T-helper 9 cell (primary cell): ENCODE measurements around the gene HSDL2.
"Not testable (repeated sequence)": the region's sequence is repeated elsewhere in the genome, so short reads cannot be mapped to it uniquely, and the experiment has no call there.

Experiments
- DNase-seq: peaks from one replicate; pipeline ENCODE4 v3.0.0-alpha.2; 2020

The HSDL2 gene

DNA sequence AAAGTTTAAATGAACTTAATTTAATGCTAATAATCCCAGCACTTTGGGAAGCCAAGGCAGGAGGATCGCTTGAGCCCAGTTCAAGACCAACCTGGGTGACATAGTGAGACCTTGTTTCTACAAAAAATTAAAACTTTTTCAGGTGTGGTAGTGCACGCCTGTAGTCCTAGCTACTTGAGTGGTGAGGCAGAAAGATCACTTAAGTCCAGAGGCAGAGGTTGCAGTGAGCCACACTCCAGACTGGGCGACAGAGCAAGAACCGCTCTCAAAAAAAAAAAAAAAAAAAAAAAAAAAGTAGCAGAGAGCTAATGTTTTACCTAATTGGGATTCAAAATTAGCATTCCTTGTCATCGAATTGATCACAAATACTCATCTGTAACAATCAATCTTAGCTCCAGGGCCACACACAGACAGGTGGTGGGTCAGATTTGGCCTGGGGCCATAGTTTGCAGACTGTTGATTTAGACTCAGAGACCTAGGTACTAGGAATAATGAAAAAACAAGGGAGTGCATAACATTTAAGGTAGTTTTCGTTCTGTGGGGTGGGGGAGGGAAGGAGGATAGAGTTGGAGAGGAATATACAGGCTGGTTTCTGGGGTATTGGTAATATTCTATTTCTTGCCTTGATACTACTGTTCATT, 21.4 kb downstream of the HSDL2 start:
- no peak for DNase-seq

DNA sequence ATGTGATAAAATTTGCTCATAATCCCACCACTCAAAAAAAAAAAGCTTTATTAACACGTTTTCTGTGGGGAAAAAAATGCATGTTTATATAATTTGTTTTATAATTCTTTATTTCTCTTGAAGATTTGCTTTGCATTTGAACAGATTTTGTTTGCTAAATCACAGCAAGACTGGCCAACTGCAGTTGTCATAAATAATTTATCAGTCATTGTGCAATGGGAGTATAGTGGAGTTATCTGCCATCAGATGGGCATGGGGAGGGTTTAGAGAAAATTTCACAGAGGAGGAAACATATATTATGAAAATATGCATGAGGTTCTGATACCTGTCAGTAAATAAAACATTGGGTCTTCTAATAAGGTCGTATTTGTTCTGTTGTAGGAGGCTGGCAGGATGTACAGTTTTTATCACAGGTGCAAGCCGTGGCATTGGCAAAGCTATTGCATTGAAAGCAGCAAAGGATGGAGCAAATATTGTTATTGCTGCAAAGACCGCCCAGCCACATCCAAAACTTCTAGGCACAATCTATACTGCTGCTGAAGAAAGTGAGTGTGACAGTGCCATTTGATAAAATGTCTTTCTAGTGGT, 23.8 kb downstream of the HSDL2 start:
- DNase-seq = no peak

DNA sequence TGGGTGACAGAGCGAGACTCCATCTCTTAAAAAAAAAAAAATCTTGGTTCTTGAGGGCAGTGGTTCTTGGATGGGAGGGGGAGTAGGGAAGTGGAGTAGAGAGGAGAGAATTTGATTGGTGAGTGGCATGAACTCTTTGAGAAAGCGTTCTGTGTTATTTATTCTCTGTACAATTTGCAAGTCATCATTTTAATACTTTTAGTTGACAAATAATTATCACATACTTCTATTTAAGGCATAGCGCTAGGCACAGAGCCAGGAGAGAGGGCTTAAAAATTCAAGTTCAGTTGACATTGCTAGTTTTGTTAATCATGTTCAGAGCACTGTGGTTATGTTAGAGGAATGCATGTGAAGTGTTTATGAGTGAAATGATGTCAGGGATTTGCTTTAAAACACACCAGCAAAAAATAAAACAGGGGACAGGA, 24.6 kb downstream of the HSDL2 start:
- DNase-seq = no peak

DNA sequence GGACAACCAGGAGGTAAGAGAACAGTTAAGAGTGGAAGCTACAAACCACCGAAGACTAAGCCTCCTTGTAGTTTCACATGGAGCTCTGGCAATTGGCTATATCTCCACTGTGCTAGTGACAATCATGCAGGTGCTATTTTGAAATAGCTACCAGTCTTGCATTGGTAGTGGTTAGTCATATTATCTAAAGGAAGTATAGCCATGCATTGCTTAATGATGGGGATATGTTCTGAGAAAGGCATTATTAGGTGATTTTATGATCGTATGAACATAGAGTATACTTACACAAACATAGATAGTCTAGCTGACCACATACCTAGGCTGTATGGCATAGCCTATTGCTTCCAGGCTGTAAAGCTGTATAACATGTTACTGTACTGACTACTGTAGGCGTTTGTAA, 28.4 kb downstream of the HSDL2 start:
- no peak for DNase-seq

DNA sequence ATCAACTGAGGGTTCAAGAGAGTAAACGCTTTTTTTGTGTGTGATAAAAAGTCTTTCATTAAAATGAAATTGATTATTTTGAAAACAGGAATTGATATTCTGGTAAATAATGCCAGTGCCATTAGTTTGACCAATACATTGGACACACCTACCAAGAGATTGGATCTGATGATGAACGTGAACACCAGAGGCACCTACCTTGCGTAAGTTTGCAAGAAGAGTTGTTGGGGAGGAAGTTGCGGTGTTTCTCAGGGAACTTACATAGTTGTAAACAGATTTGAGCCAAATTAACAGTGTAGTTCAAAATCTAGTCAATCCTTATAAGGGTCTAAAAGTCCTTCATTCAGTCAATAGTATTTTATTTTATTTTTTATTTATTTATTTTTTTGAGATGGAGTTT, 28.9 kb downstream of the HSDL2 start:
- no peak for DNase-seq

DNA sequence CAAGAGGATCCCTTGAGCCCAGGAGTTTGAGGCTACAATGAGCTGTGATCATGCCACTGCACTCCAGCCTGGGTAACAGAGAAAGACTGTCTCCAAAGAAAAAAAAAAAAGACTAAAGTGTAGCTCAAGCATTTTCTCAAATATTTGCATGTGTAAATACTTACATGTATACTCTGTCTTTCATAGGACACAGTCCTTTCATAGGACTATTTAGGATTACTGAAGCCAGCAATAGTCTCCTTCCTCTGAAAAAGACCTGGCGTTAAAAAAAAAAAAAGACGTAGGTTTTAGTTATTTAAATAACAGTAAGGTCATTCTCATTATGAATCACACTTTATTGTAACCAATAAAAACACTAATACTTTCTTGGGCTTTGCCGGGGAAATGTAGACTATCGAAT, 29.9 kb downstream of the HSDL2 start:
- DNase-seq = no peak

DNA sequence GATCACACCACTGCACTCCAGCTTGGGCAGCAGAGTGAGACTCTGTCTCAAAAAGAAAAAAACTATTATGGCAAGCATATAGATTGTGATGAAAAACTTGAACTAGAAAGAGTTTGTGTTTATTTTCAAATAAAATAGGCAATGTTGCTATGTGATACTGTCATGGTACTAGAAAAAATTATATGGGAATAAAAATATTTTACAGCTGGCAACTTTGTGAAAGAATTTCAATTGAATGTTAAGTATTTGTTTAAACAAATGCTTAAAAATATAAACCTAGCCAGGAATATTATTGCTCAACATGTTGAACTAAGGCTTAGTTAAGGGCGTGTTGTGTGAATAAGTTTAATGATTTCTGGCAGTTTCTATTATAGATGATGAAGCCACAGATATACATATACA, 31.7 kb downstream of the HSDL2 start:
- no peak for DNase-seq

DNA sequence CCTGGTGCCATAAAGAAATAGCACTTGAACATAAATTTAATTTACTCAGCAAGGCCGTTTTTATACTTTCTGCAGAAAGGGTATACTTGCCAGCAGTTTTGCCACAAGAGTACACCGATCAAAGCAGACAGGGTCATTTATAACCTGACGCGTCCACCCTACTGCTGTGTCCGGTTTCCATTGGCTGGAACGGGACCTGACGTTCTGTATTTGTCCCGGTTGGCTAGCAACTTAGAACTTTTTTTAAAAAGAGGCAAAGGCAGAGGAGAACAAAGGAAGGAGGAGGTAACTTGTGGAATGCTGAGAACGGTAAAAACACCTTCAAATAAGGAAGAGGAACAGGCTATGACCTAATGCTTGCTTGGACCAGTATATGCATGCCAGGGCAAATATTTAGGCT, 33.8 kb downstream of the HSDL2 start:
- not testable (repeated sequence) for DNase-seq

DNA sequence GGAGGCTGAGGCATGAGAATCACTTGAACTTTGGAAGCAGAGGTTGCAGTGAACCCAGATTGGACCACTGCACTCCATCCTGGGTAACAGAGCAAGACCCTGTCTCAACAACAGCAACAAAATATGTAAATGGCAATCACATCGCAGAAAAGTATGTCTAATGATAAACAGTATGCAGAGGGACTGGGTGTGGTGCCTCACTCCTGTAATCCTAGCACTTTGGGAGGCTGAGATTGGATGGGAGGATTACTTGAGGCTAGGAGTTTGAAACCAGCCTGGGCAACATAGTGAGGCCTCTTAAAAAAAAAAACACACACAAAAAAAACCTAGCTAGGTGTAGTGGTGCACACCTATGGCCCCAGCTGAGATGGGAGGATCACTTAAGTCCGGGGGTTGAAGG, 40.3 kb downstream of the HSDL2 start:
- no peak for DNase-seq

DNA sequence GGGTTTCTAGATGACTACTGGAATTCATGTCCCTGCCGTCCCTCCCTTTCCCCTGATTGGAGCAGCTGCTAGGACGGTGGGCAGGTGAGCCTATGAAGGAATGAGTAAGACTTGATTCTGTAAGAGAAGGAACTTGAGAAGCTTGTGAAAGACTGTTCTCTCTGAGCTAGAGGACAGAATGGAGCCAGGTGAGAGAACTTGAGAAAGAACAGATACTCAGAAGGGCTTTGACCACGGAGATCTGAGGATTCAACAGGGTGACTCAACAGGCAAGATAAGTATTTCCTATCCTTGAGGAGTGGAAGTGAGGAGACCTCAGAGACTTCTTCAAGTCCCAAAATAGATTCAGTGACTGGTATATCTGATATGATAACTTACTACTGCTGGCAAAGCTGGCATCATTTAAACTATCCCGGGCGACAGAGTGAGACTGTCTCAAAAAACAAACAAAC, 41.9 kb downstream of the HSDL2 start:
- DNase-seq = no peak

DNA sequence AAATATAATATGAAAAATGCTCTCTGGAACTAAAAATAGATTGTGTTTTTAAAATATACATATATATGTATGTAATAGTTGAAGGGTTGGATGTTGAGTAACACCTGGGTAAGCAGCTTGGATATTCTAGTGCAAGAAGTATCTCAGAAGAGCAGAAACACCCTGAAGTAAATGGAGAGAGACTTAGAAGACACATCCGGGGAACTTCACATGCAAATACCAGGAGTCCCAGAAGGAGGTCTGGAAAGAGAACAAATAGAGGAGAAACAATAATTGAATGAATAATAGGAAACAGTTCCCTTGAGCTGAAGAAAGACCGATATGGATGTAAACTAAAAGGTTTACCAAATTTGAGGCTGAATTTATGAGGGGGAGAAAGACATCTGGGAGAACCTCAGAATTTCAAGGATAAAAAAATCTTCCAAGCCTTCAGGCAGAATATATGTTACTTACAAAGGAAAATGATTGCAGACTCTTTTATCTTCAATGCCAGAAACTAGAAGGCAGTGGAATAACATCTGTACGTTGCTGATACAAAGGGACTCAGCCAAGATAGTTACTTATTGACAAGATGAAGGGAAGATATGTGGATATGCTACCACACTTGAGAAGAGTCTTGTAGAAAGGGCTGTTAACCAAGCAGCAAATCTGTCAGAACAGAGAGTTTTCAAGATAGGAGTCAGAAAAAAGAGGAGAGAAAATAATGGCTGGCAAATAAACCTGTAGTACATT, 42.7 kb downstream of the HSDL2 start:
- no peak for DNase-seq

DNA sequence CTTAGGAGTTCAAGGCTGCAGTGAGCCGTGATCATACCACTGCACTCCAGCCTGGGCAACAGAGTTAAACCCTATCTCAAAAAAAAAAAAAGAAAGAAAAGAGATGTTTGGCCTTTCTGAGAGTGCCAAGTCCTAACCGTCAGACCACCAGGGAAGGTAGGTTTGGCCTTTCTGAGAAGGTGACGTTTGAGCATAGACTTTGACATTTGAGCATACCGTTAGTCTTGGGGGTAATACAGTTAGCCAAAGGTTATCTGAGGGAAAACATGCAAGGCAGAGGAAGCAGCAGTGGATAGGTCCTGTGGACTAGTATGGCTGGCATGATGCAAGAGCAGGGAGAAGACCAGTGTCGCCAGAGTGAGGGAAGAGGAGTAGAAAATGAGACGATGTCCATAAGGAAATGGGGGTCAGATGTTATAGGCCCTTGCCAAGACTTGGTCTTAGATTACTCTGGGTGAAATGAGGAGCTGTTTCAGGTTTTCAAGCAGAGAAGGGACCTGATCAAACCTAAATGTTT, 50.2 kb downstream of the HSDL2 start:
- no peak for DNase-seq

DNA sequence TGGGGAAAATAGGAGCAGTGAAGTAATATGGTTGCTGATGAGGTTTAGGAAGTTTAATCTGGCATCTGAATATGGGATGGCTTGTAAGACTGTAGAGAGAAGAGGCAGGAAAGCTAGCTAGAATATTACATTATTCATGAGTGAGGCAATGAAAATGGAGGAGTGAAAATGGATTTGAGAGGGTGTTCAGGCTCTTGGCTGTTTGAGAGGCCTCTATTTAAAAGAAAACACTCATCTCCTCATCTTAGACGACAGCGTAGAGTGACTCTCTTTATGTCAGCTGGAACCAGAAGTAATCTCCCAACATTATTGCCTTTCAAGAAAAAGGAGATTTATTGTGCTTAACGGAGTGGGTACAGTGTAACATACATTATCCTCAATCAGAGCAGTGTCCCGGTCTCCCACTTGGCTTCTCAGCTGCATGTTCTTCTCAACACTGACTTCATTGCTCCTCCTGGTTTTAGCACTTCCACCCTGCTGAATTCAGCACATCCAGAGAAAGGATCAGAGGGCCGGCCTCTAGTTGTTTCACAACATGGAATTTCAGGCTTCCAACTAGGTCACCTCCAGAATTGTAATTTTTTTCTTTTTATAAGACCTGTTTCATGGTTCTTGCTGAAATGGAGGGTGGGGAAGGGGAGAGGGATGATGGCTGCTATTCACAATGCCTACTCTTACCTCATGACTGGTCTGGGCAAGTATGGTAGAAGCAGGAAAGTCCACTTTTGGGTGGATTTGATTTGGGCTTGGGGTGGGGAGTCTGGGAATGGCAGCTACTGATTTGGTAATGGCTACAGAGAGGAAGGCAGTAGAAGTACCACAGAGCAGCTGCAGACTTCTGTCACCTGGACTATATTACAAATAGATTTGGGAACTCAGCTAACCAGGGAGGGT, 53.8 kb downstream of the HSDL2 start:
- no peak for DNase-seq

DNA sequence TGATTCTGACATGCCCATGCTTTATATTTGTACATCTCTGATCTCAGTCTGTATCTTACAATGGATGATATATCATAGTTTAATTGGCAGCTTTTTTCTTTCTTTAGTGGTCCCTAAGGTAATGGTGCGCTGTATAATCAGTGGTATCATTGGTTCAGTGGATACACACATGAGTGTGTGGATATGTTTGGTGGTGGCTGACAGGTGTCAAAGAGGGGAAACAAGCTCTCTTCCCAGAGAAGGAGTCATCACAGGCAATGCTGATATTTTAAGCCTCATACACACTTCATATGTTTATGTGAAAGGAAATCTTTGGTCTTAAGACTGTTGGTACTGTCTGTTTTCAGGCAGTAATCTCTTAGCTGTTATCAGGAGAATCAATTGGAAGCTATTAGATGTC, 54.6 kb downstream of the HSDL2 start:
- no peak for DNase-seq

DNA sequence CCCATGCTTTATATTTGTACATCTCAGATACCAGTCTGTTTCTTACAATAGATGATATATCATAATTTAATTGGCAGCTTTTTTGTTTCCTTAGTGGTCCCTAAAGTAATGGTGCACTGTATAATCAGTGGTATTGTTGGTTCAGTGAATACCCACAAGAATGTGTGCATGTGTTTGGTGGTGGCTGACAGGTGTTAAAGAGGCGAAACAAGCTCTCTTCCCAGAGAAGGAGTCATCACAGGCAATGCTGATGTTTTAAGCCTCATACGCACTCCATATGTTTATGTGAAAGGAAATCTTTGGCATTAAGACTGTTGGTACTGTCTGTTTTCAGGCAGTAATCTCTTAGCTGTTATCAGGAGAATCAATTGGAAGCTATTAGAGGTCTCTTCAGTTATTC, 57.5 kb downstream of the HSDL2 start:
- DNase-seq = no peak

DNA sequence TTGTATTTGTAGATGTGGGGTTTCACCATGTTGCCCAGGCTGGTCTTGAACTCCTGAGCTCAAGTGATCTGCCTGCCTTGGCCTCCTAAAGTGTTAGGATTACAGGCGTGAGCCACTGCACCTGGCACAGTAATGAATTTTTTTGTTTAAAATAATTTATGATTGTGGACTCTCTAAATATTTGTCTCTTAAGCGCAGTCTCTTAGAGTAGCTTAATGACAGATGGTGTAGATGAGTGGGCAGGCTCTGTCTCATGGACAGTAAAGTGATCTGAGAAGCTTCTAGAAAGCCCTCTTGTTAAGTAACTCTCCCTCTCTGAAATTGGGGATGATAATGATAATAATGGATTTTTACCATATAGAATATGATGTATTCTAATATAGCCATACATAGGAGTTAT, 59.3 kb downstream of the HSDL2 start:
- no peak for DNase-seq

DNA sequence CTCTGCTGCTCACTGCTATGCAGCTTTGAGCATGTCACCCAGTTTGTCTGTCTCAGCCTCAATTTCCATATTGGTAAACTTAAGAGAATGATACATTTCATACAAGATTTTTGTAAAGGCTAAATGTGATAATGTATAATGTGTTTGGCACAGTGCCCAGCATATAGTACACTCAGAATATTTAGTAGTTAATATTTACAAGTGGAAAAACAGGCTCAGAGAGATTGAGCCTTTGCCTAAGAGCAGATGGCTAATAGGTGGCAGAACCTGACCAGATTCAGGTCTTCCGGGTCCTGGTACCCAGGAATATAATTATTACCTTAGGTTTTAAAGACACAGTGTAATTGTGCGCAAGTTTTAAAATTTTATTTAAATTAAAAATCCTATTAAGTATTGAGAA, 59.9 kb downstream of the HSDL2 start:
- DNase-seq = no peak

DNA sequence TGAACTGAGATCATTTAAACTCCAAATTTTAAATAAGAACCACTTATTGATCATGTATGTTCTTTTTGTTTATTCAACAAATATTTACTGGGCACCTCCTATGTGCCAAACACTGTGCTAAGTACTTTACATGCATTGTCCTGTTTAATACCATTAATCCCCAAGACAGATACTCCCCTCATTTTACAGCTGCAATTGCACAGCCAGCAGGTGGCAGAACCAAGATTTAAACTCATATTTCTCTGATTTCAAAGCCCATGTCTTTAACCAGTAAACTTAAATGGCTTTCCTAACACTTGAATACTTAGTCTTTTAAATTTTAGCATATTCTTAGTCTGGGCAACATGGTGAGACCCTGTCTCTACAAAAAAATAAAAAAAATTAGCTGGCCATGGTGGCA, 63.3 kb downstream of the HSDL2 start:
- DNase-seq = peak; percentile 2

DNA sequence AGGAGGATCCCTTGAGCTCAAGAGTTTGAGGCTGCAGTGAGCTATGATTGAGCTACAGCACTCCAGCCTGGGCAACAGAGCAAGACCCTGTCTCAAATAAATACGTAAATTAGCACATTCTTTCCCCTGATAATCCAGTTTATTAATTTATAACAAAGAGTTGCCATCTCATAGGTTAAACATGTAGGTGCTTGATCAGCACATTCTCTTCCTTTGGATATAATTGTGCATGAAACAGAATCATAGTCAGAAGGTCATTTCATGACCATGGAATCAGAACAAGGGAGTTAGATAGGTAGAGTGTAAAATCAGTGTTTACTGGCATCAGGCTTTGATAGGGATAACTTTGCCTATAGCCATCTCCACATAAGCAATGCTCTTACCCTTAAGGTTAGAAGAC, 63.7 kb downstream of the HSDL2 start:
- DNase-seq = no peak

DNA sequence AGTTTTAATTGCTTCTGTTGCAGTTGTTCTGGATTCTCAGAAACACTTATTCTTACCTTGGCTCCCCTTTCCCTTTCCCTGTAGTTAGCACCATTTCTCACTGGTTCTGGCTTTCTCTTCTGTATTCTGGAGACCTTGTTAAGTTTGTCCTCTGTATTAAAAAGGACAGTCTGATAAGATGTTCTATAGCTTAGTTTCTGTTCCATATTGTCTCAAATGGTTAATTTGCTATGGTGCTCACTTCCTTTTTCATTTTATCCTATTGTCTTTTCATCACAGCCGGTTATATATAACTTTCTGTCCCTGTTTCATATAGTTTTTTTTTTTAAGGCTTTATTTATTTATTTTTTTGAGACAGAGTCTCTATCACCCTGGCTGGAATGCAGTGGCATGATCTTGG, 65.3 kb downstream of the HSDL2 start:
- no peak for DNase-seq

DNA sequence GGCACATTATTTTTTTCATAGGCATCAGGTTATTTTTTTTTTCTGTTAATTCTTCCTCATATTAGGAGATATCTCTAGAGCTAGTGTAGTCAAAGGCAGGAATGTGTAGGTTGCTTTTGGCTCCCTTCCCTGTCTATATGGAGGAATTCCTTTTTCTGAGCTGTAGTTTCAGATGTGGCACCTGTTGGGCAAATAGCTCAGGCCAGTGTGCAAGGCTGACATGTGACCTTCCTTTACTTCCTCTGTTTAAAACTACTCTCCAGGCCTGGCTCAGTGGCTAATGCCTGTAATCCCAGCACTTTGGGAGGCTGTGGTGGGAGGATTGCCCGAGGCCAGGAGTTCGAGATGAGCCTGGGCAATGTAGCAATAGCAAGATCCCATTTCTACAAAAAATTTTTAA, 66.2 kb downstream of the HSDL2 start:
- no peak for DNase-seq

DNA sequence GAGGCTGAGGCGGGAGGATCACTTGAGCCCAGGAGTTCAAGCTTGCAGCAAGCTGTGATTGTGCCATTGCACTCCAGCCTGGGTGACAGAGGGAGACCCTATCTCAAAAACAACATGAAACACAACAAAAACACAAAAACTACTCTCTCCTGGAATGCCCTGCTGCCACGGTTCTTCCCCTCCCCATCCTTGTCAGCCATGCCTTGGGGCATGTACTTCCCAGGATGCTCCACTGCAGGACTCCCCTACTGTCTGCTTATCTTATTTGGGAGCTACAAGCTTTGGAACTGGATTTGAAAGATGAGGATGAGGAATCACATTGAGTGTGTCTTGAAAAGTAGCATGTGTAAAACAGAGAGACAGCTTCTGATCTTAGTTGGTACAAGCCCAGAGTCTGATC, 66.6 kb downstream of the HSDL2 start:
- DNase-seq = no peak

DNA sequence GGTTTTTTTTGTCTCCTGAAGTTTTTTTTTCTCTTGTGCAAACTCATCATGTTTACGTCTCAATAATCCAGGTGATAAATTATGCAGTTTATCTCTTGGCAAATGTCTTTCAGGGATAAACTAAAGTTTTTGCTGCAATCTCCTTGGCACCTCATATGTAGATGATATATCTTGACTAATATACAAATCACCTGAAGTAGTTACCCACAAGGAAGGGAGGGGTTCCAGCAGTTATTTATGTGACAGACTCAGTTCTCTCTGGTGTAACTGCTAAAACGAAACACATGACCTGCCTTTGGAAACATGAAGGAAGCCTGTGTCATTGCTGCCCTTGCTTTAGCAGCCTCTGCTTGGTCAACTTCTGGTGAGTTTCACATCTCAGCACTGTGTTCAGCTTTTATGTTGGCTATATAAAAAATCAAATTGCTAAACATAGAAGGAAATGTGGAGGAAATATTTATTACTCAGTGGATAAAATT, 67.4 kb downstream of the HSDL2 start:
- no peak for DNase-seq
